MM.1S (cell line): ENCODE results near the gene TRIM52.
A peak's percentile ranks its signal among the peaks of the same experiment; 100 is the strongest.

Source experiments
- DNase-seq: peaks from one replicate; pipeline ENCODE4 v3.0.0-alpha.2; 2015
- H2AFZ ChIP-seq: fragments of 300-600 bp; sonication (generic); 2 replicates; pipeline ENCODE4 v1.6.0; 2016; ENCODE audit warnings: antibody characterized with exemption, low read length
- H3F3A ChIP-seq: fragments of 300-600 bp; sonication (generic); 2 replicates; pipeline ENCODE4 v1.6.1; 2016; ENCODE audit warnings: mild to moderate bottlenecking, antibody characterized with exemption, low read length, moderate library complexity, mixed read lengths; ENCODE audit not compliant: insufficient read depth
- H3K27ac ChIP-seq: fragments of 300-600 bp; sonication (generic); 2 replicates; pipeline ENCODE4 v1.5.1; 2016; ENCODE audit warnings: mild to moderate bottlenecking, low read length
- H3K27me3 ChIP-seq: fragments of 300-600 bp; sonication (generic); replicated peaks from 2 replicates; pipeline ENCODE4 v1.6.0; 2016; ENCODE audit warnings: low read length; ENCODE audit not compliant: insufficient read depth
- H3K36me3 ChIP-seq: fragments of 300-600 bp; sonication (generic); replicated peaks from 2 replicates; pipeline ENCODE4 v1.6.1; 2016; ENCODE audit warnings: mild to moderate bottlenecking, low read length, mixed read lengths; ENCODE audit not compliant: insufficient read depth
- H3K4me1 ChIP-seq: fragments of 300-600 bp; sonication (generic); 2 replicates; pipeline ENCODE4 v1.6.1; 2016; ENCODE audit warnings: low read length, mixed read lengths
- H3K4me2 ChIP-seq: fragments of 300-600 bp; sonication (generic); 2 replicates; pipeline ENCODE4 v1.6.0; 2016; ENCODE audit warnings: low read depth, low read length
- H3K4me3 ChIP-seq: fragments of 300-600 bp; sonication (generic); 2 replicates; pipeline ENCODE4 v1.5.1; 2016; ENCODE audit warnings: low read length, mixed read lengths
- H3K79me2 ChIP-seq: fragments of 300-600 bp; sonication (generic); 2 replicates; pipeline ENCODE4 v1.6.1; 2016; ENCODE audit warnings: mixed run types, low read length, mixed read lengths
- H3K9ac ChIP-seq: fragments of 300-600 bp; sonication (generic); 2 replicates; pipeline ENCODE4 v1.6.1; 2016; ENCODE audit warnings: low read length, mixed read lengths
- H3K9me2 ChIP-seq: fragments of 300-600 bp; sonication (generic); replicated peaks from 2 replicates; pipeline ENCODE4 v1.6.1; 2016; ENCODE audit warnings: mild to moderate bottlenecking, low read length, mixed read lengths; ENCODE audit not compliant: insufficient read depth
- H3K9me3 ChIP-seq: fragments of 300-600 bp; sonication (generic); replicated peaks from 2 replicates; pipeline ENCODE4 v1.6.1; 2016; ENCODE audit warnings: mild to moderate bottlenecking, low read length, mixed read lengths; ENCODE audit not compliant: insufficient read depth
- H4K20me1 ChIP-seq: fragments of 300-600 bp; sonication (generic); 2 replicates; pipeline ENCODE4 v1.6.1; 2016; ENCODE audit warnings: mild to moderate bottlenecking, low read length, moderate library complexity, mixed read lengths; ENCODE audit not compliant: insufficient read depth
- CTCF ChIP-seq: fragments of 300-600 bp; sonication (generic); IDR thresholded peaks from 2 replicates; pipeline ENCODE4 v1.5.1; 2016; ENCODE audit warnings: antibody characterized with exemption, low read length, mixed read lengths
- EZH2 ChIP-seq: fragments of 300-600 bp; sonication (generic); optimal IDR thresholded peaks from 2 replicates; pipeline ENCODE3; 2017; ENCODE audit warnings: low read depth, mild to moderate bottlenecking, antibody characterized with exemption, low read length, mixed read lengths
- EZH2phosphoT487 ChIP-seq: fragments of 300-600 bp; sonication (generic); IDR thresholded peaks from 2 replicates; pipeline ENCODE4 v1.6.1; 2018; ENCODE audit warnings: antibody characterized with exemption, low read length

TRIM52 gene

DNA sequence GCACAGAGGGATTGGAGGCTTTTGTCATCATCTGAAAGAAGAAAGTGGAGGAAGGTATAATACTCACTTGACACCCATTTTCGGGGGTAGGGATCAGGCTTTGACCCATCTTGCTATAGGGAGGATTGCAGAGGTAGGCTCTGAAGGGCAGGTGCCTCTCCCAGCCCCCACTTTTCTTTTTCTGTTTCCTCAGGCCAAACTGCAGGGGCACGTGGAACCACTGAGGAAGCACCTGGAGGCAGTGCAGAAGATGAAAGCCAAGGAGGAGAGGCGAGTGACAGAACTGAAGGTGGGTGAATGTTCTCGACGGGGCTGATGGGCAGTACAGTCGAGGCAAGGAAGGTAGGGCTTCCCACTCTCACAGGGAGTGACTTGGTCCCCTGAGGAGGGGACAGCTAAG lies 30.4 kb downstream of the TRIM52 start:
- Histone ChIP-seq H3K27ac (no peak overlapping the region), H3K79me2 (no peaks in the 10 kb centered on the region; the same call in 1 of the 2 replicates), H3K9me2 (no peaks in the 10 kb centered on the region), H2AFZ (no peak overlapping the region), H3K4me3 (no peak overlapping the region), H3K36me3 (no peaks in the 10 kb centered on the region), H3F3A (peaks cover 14% of the 10 kb centered on the region), H3K4me2 (no peak overlapping the region), H3K27me3 (no peaks in the 10 kb centered on the region), H3K9me3 (no peaks in the 10 kb centered on the region), H3K9ac (no peak overlapping the region), H4K20me1 (0 out of 2 replicates have a peak, but pooled peaks cover 2% of the 10 kb centered on the region), H3K4me1 (0 out of 2 replicates have a peak, but pooled peaks cover 5% of the 10 kb centered on the region)
- no peak for DNase-seq
- TF ChIP-seq EZH2phosphoT487 (no peak), EZH2 (no peak), CTCF (no peak)

DNA sequence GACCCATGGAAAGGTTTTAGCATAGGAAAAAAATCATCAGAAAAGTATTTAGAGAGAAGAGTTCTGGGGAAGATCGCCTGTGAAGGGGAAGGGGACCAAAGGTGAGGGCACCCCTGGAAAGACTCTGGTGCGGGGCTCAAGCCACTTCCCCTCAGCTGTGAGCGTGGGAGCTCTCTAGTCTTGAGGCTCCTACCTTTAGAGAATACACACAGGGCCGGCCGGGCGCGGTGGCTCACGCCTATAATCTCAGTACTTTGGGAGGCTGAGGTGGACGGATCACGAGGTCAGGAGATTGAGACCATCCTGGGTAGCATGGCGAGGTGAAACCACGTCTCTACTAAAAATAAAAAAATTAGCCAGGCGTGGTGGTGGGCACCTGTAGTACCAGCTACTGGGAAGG lies 30.9 kb downstream of the TRIM52 start:
- H4K20me1 ChIP-seq: no peaks in the 10 kb centered on the region
- H3K9ac ChIP-seq: no peak overlapping the region
- no peak overlapping the region for H3K27ac ChIP-seq

DNA sequence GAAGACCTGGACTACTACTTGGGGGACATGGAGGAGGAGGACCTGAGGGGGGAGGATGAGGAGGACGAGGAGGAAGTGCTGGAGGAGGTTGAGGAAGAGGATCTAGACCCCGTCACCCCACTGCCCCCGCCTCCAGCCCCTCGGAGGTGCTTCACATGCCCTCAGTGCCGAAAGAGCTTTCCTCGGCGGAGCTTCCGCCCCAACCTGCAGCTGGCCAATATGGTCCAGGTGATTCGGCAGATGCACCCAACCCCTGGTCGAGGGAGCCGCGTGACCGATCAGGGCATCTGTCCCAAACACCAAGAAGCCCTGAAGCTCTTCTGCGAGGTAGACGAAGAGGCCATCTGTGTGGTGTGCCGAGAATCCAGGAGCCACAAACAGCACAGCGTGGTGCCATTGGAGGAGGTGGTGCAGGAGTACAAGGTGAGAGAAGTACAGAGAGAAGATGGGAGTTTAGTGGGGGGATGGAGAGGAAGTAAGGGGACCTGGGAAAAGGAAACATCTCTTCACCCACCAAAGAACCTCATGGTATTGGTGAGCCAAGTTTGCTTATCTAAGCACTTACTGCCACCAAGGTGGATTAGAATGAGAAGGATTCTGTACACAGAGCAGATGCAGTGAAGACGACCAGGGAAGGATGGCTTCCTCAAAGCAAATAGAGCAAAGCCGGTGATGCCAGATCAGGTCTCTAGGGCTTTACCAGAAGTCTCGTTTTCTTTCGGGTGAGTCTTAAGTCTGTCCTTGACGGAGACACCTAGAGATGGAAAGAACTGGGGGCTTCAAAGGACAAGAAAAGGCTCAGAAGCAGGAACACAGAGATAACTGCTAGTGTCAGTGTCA lies 36.3 kb downstream of the TRIM52 start:
- H3K4me1 ChIP-seq: peaks cover 16% of the 10 kb centered on the region
- no peak for TF ChIP-seq CTCF
- no peak for TF ChIP-seq EZH2
- TF ChIP-seq EZH2phosphoT487: no peak

More for the DNA sequence above, 30.9 kb downstream of the TRIM52 start:
- TF ChIP-seq EZH2phosphoT487 (no peak), EZH2 (no peak), CTCF (no peak)
- no peak overlapping the region for H3K4me3 ChIP-seq
- no peaks in the 10 kb centered on the region for H3K36me3 ChIP-seq
- H3K79me2 ChIP-seq: peaks cover 2% of the 10 kb centered on the region; the same call in 1 of the 2 replicates
- H3K4me1 ChIP-seq: 0 out of 2 replicates have a peak, but pooled peaks cover 9% of the 10 kb centered on the region
- H3F3A ChIP-seq: peaks cover 12% of the 10 kb centered on the region
- no peak for DNase-seq
- H3K27me3 ChIP-seq: no peaks in the 10 kb centered on the region
- no peaks in the 10 kb centered on the region for H3K9me3 ChIP-seq
- no peak overlapping the region for H2AFZ ChIP-seq
- no peaks in the 10 kb centered on the region for H3K9me2 ChIP-seq
- H3K4me2 ChIP-seq: no peak overlapping the region

More for the DNA sequence above, 36.3 kb downstream of the TRIM52 start:
- Histone ChIP-seq H3K36me3 (no peaks in the 10 kb centered on the region), H3K27ac (no peak overlapping the region), H3K9me3 (no peaks in the 10 kb centered on the region), H4K20me1 (no peaks in the 10 kb centered on the region), H2AFZ (peak overlapping the region; percentile 81), H3K27me3 (no peaks in the 10 kb centered on the region), H3K79me2 (peaks cover 16% of the 10 kb centered on the region), H3K4me3 (peak overlapping the region; percentile 90), H3K9ac (no peak overlapping the region; the same call in 1 of the 2 replicates), H3K4me2 (peak overlapping the region; percentile 98), H3K9me2 (no peaks in the 10 kb centered on the region), H3F3A (peaks cover 36% of the 10 kb centered on the region)
- DNase-seq: no peak
